ENCODE measurements around the gene COX6A2.
A peak's percentile ranks its signal among the peaks of the same experiment; 100 is the strongest.
"Not testable (repeated sequence)": the region's sequence is repeated elsewhere in the genome, so short reads cannot be mapped to it uniquely, and the experiment has no call there.

Gene COX6A2

GRCh38 chr16:31461201-31461920 is 33.2 kb upstream of the COX6A2 start:
- no peak for DNase-seq

DNA sequence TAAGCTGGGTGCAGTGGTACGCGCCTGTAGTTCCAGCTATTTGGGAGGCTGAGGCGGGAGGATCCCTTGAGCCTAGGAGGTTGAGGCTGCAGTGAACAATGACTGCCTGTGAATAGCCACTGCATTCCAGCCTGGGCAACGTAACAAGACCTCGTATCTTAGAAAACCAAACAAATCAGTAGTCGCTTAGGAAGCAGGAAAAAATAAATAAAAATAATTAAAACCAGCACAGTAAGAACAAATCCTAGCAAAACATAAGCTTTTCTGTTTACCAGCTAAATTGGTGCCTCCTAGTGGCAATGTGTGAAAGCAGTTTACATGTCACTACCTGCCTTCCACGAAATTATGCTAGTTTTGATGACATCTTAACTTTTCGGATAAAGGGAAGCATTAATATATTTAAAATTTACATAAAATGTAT is 32.4 kb upstream of the COX6A2 start:
- no peak for DNase-seq

DNA sequence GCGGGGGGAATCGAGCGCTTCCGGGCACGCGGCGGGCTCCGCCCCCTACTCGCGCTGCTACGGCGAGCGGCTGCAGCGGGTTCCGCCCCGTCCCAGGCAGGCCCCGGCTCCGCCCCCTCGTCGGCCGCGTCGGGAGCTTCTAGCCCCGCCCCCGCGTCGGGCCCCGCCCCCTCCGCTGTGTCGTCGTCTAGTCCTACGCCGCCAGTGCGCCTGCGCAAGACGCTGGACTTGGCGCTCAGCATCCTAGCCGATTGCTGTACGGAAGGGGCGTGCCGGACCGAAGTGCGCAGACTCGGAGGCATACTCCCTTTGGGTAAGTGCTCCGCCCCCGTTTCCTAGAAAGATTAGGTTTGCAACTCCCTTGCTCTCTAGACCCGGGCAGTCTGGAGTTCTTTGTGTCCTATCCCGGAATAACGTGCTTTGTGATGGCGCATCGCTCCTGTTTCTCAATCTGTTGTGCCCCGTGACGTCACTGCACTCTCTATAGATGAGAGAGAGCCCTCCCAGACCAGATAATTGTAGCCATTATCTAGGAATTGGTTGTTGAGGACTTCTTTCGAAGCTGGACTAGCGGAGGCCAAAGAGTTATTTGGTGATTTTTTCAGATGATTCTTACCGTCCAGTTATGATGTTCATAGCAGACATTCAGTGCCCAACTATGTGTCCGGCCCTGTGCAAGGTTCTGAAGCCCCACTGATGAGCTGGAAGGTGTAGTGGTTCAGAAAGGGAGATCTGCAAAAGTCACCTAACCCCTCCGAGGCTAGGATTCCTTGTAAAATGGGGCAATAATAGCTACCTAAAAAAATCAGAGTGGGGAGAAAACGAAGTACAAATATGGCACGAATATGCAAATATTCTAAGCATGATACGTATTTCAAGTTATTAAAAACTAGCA is 31.8 kb upstream of the COX6A2 start:
- DNase-seq: peak; percentile 73

DNA sequence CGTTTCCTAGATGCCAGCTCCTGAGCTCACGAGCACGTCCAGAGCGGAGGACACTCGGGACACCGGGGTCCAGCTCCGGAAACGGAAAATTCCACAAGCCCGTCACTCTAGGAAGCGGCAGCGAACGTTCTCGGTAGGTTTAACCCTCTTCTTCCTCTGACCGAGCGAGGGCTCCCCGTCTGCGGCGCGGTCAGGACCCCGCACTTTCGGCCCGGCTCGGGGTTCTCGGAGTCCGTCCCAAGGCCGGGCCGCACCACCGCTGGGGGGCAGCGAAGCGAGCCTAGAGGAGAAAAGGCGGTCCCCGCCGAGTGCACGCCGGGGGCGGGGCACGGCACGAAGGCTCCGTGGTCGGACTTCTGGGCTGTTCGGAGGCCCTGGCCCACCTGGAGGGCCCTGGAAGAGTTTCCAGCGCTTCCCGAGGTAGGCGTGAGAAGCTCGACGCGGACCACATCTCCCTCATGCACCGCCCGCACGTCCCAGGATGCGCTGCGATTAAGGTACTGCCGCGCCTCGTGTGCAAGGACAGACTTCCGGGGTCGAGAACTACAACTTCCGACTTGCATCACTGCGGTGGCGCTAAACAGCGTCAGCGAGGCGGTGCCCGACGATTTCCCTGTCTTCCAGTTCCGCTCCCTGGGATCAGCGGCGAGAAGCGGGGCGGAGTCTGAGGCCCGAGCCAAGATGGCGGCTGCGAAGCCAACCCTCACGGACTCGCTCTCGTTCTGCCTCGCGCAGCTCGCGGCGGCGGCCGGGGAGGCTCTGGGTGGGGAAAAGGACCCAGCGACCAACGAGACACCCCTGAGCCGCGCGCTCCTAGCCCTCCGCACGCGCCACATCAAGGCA is 30.9 kb upstream of the COX6A2 start, which contains the start of gene ARMC5:
TSS of gene ARMC5 (plus strand) at position 658 of the 843 bp plus-strand sequence. CDS start at position 682, 24 bp downstream.
- peak; percentile 70 for DNase-seq

DNA sequence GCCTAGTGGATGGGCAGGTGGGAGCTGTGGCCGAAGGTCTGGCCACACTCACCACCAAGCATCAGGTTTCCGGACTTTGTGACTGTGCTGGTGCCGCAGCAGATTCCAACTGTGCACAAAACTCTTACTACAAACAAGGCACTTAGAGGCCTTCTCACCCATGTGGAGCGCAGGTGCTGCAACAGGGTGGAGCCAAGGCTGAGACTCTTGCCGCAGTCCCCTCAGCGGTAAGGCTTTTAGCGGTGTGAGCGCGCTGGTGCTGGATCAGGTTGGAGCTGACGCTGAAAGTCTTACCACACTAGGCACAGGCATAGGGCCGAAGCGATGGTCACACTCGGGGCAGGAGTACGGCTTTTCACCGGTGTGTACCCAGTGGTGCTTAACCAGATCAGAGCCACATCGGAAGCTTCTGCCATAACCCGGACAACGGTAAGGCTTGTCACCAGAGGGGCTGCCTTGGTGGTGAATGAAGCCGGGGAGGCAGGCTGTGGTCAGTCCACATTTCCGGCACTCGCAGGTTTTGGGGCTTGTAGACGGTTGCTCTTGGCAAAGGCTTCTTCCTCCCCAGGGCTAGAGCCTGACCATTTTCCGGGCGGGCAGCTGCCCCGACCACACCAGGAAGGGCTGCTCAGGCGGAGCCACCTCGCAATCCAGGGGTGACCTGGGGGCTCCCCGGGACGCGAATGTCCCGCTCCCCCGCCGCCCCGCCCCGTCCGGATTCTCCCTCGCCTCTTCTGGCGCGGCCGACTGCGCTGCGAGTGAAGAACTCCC is 30.1 kb upstream of the COX6A2 start:
- no peak for DNase-seq

- DNase-seq: no peak
These were observed 28.8 kb upstream of the COX6A2 start for GRCh38 chr16:31456988-31457360.

- DNase-seq: no peak
These were observed 27.6 kb upstream of the COX6A2 start for GRCh38 chr16:31455601-31456314.

GRCh38 chr16:31453255-31454204 is 25.4 kb upstream of the COX6A2 start:
- no peak for DNase-seq

GRCh38 chr16:31452631-31453106 is 24.5 kb upstream of the COX6A2 start:
- no peak for DNase-seq

GRCh38 chr16:31451681-31452351 is 23.7 kb upstream of the COX6A2 start:
- DNase-seq: no peak

DNA sequence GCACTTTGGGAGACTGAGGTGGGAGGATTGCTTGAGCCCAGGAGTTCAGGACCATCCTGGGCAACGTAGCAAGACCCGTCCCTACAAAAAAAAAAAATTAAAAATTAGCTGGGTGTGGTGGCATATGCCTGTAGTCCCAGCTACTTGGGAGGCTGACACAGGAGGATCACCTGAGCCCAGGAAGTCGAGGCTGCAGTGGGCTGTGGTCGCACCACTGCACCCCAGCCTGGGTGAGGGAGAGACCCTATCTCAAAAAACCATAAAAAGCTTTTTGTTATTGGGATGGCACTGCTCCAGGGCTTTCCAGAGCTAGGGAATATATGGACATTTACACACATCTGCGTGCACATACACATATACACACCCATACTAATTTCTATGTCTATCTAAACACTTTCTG is 23.0 kb upstream of the COX6A2 start:
- DNase-seq: no peak

- not testable (repeated sequence) for DNase-seq
These were observed 17.8 kb upstream of the COX6A2 start for GRCh38 chr16:31445931-31446330.

DNA sequence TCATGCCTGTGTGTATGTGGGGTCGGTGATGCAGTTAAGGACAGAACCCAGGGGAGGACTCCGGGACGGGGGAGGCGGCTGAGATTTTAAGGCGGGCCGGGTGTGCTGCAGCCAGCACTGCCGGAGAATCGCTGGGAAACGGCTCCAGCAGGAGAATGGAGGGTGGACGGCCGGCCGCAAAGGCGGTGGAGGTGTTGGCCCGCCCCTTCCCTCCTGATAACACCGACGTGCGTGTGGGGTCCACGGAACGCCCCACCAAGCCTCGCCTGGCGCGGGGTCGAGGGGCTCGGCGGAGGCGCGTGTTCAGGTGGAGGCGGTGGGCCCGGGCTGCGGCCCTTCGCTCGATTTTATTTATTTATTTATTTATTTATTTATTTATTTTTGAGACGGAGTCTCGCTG is 13.8 kb upstream of the COX6A2 start:
- no peak for DNase-seq

- DNase-seq: no peak
These were observed 12.5 kb upstream of the COX6A2 start for GRCh38 chr16:31440516-31441184.

DNA sequence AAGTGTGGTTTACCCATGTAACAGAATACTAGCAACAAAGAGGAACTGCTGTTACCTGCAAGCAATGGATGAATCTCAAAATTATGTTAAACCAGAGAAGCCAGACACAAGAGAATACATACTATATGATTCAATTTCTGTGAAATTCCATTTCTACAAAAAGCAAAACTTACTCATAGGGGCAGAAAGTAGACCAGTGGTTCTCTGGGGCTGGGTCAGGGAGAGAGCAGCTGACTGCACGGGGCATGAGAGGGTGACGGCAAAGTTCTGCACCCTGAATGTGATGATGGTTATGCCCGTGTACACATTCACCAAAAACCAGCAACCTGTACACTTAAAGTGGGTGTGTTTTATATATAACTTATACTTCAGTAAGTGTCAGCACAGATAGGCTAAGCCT is 11.4 kb upstream of the COX6A2 start:
- no peak for DNase-seq

GRCh38 chr16:31439023-31439422 is 10.9 kb upstream of the COX6A2 start:
- DNase-seq: not testable (repeated sequence)

- DNase-seq: no peak
These were observed 10.3 kb upstream of the COX6A2 start for GRCh38 chr16:31438414-31438813.

DNA sequence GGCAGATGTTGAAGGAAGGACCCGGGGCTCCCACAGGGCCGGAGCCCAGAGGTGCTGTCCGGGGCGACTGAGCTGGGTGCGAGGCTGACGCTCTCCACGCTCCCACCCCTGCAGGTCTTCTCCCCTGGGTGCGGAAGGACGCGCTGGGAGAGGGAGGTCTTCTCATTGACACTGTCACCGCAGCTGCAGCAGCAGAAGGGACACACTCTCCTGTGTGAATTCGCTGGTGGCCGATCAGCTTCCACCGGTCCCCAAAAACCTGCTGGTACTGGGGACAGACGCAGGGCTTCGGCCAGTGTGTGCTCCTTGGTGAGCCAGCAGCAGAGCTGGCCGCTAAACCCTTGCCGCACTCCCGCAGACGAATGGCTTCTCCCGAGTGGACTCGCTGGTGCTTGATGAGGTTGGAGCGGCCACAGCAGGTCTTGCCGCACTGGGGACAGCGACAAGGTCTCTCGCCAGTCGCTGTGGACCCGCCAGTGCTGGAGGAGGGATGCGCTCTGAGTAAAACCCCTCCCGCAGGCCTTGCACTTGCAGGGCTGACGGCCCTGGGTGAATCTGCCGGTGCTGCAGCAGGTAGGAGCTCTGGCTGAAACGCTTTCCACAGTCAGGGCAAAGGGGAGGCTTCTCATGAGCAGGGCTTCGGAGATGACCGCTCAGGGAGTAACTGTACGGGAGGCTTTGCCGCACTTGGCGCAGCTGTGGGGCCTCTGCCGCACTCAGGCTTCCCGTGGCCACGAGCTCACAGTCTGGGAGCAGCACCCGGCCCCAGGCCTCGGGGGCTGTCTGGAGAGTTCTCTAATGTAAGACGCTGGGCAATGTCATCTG is 8.3 kb upstream of the COX6A2 start:
- no peak for DNase-seq

Measured in NCI-H2081 treated with DMSO at 0.1 percent for 48 hours (cell line).